GM21717 (cell line): ENCODE data around the gene IDS.
"Not testable (repeated sequence)": the region's sequence is repeated elsewhere in the genome, so short reads cannot be mapped to it uniquely, and the experiment has no call there.

ENCODE experiments used
- ATAC-seq: cut with Tn5 transposase; IDR thresholded peaks from one replicate; pipeline ENCODE4 v1.9.1; 2021; ENCODE audit warnings: mild to moderate bottlenecking, moderate library complexity; ENCODE audit not compliant: unreplicated experiment

Gene IDS, protein sequence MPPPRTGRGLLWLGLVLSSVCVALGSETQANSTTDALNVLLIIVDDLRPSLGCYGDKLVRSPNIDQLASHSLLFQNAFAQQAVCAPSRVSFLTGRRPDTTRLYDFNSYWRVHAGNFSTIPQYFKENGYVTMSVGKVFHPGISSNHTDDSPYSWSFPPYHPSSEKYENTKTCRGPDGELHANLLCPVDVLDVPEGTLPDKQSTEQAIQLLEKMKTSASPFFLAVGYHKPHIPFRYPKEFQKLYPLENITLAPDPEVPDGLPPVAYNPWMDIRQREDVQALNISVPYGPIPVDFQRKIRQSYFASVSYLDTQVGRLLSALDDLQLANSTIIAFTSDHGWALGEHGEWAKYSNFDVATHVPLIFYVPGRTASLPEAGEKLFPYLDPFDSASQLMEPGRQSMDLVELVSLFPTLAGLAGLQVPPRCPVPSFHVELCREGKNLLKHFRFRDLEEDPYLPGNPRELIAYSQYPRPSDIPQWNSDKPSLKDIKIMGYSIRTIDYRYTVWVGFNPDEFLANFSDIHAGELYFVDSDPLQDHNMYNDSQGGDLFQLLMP

DNA sequence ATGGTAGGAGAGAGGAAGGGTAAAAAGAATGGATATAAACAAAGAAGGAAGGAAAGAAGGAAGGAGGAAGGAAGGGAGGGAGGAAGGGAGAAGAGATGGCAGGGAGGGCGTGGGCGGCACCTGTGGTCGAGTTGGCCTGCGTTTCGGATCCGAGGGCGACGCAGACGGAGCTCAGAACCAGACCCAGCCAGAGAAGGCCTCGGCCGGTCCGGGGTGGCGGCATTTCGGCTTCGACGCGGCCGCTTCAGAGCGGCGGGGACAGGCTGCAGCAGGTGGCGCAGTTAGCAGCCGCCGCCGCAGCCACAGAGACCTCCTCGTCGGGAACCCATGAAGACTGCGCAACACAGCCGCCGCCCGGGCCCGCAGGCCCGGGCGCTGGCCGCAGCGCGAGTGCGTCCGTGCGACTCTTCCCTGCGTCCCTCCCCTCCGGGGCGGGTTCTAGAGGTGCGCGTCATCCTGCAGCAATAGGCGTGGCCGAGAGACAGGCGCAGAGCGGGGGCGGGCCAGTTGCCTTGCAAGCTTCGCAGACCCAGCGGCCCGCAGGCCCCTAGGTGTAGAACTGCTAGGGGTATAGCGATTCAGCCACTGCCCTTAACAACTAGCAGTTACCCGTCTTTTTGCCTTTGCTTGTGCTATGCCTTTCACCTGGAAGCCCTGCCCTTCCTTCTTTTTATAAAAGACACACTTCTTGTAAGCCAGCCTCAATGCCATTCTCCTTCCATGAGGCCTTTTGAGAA is at the start of gene IDS:
Gene IDS (minus strand): TSS at position 392 of the 737 bp plus-strand sequence. CDS start 169 bp downstream, at position 223.
- peak; percentile 68 for ATAC-seq

DNA sequence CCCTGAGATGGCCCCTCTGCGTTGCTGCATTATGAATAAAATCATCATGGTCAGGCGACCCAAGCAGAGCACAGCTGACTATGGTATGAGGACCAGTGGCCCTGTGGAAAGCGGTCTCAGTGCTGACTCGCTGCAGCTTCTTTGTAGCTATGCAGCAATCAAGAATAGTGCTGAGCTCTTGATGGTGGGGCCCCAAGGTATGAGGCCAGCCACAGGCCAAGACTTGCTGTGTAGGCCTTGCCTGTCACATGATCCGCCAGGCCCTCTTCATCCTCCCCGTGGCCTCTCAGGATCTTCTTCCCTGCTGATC is 46.8 kb upstream of the IDS start:
- not testable (repeated sequence) for ATAC-seq

DNA sequence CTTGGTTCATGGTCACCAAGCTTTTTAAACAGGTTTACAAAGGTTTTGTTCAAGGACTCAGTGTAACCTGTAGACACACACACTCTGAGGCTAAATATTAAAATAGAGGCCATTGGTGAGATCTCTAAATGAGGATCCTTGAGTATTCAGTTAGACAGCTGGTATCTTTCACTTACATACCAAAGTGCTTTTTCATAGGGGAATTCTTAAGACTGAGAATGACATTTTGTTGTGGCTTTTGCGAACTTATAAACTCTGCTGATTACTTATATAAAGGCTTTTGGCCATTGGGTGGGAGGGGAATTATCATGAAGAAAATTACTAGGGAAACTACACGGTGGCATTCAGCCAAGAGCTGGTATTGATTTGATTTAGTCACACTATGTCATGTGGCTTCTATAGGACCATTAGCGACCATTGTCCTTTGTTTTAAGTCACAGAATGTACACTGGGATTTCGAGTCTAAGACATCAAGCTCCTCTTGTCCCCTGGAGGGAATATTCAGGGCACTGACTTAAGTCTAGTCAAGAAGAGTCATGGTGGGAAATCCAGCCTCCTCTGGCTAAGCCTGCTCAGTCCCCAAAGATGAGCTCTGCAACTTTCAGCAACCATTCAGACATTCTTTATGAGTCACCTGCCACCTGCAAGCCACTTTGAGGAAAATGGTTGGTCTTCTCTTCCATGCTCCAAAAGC is 46.3 kb upstream of the IDS start:
- ATAC-seq: not testable (repeated sequence)

DNA sequence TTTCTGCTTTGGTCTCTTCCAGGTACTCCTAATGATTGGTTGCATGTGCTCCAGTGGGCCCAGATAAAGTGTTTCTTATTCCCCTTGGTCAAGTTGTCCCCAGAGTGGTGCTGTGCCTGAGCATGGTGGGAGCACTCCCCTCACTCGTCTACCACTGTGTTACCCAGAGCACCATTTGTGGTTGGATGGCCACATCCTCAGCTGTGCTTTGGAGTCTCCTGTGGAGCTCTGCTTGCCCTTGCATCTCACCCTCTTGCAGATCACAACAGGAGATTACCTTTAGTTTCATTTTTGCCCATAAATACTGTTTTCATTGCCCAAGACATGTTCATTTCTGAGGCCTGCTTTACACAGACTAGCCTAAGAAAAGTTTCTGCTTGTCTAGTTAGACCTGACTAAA is 45.3 kb upstream of the IDS start:
- ATAC-seq: not testable (repeated sequence)

DNA sequence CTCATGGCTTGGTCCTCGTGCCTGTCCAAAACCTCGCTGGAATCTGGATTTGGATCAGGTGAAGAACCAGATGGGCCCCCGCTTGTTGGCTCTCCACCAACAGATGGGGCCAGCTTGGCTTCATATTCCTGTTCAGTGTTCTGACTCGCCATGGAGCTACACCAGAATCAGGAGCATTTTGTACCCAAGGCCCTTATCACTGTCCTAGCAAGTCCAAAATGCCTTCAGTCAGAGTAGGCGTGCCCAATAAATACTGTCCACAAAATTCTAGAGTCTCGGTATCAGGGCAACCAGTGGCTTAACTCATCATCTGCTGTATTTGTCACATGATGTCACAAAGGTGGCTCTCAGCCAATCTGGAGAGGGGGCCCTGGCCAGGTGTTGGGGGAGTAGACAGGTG is 44.6 kb upstream of the IDS start, which contains the start of gene HSFX3:
Gene HSFX3 (minus strand): TSS at position 224 of the 400 bp plus-strand sequence. CDS start 72 bp downstream, at position 152.
- ATAC-seq: not testable (repeated sequence)

DNA sequence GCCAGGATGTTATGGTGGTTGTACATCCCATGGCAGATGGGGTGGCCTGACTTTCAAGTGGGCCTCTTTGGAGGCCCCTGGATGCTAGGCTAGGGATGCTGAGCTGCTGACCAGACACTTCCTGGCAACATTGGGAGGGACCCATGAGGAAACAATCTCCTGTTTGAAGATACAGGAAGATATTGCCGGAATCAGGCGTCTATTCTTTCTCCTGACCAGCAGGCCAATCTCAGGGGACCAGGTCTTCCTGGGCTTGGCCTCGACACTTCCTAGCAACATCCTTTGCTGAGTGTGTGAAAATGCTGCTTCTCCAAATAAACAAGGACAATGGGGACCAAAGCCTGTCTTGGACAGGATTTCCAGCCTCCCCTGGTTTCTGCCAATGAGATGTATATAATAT is 42.7 kb upstream of the IDS start:
- ATAC-seq: not testable (repeated sequence)

DNA sequence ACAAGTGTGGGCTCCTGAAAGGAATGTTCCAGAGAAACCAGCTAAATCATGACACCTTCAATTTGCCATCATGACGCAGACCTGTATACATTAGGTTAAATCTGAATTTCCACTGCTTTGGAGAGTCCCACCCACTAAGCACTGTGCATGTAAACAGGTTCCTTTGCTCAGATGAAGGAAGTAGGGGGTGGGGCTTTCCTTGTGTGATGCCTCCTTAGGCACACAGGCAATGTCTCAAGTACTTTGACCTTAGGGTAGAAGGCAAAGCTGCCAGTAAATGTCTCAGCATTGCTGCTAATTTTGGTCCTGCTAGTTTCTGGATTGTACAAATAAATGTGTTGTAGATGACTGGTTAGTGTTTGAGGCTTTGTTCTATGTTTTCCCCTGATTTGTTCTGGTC is 41.9 kb upstream of the IDS start:
- ATAC-seq: not testable (repeated sequence)

DNA sequence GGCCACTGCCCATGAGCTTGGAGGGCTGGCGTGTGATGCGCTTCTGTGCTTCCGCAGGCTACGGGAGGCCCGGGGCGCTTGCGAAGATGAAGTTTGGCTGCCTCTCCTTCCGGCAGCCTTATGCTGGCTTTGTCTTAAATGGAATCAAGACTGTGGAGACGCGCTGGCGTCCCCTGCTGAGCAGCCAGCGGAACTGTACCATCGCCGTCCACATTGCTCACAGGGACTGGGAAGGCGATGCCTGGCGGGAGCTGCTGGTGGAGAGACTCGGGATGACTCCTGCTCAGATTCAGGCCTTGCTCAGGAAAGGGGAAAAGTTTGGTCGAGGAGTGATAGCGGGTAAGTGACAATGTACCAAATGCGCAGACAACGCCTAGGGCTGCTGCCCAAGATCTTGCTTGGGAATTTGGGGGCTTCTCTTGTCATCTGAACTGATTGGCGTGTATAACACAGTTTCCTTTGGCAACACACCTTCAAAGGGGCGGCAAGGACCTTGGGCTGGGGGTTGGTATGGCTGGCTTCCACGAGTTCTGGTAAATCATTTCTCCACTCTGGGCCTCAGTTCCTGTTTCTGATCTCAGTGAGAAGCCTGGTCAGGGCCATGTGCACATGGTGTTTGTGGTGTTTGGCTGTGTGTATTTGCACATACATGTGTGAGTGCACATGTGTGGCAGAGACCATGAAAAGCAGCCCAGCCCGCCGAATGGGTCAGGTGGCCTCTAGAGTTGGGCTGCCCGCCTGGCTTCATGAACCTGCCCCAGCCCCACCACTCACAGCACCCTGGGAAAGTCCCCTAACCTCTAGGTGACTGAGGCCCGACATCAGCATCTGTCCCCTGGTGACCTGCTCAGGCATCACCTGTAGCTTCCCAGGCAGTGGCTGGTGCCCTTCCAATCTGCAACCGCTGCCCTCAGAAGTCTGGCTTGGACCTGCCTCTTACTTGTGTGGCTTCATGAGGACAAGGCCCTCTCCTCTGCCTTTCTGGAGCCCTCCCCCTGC is 40.7 kb upstream of the IDS start:
- not testable (repeated sequence) for ATAC-seq

DNA sequence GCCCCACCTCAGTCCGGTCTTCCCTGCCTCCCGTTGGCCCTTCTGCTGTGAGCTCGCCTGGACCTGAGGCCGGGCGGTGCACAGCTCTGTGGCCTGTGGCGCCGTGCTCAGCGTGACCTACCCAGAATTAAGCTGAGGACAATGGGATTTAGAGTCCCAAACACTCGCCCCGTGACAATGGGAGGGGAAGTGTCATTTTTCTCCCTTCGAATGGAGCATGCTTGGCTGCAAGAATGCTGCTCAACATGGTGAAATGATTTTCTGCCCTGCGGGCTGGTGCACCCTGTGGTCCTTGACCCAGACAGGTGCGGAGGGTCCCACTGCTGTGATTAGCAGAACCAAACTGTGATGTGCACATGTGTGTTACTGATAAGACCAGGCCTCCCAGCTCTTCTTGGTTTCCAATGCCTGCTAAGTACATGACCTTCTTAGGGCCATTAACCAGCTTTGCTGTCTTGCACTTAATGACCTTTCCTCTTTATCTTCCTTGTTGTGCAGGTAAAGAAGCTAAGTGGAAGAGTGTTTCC is 36.5 kb upstream of the IDS start:
- ATAC-seq: no peak

DNA sequence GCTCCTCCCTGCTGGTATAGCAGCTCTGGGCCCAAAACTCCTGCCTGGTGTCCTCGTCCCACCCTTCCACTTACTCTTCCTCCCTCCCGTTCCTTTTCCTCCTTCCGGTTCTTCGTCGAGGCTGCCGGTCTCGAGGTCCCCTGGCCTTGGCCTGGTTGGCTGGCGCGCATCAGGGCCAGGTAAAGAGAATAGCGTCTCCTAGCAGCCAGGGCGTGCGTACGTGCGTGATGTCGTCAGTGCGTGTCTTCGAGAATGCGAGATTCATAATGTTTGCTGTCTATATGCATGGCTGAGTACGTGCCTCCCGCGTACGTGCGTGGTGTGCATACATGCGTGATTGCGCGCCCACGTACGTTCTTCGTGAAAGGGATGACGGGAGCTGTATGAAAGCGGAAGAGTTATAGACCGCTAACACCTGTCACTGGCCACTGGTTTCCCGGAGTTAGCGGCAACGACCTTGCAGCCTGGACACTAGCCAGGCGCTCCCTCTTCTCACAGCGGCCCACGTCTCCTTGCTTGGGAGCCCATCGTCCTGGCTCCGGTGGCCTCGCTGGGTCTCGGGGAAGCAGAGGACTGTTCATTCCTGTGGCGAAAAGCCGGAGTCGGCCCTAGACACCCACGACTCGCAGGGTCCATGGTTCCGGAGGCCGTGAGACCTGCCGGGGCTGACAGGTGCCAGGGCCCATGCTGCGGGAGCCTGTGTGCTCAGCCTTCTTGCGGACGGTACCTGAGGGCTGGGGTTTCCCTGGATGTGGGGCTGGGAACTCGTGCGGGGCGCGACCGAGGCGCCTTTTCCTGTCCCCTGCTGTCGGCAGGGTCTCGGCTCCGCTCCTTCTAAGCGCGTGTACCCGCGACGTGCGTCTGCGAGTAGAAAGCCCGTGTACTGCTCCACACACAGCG is 35.8 kb upstream of the IDS start, which contains the start of gene EOLA1:
Gene EOLA1 (plus strand): TSS at position 392 of the 900 bp plus-strand sequence. CDS start 4,619 bp downstream, outside the sequence.
- peak; percentile 79 for ATAC-seq

DNA sequence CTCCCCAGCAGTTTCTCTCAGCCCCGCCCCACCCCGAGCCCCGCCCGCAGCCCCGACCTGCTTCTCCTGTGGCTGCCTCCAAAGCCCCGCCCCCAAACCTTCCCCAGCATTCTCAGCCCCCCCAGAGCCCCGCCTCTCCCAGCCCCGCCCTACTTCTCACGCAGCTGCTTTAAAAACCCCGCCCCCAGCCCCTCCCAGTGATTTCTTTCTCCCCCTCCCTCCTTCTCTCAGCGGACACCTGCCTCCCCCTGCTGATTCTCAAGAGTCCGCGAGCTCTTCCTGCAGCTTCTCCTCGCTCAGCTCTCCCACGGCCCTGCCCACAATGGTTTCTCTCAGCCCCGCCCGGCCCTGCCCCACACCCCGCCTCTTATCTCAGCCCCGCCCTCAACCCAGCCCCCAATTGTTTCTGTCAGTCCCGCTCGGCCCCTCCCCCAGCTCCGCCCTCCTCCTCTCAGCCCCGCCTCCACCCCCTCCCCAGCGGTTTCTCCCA is 35.1 kb upstream of the IDS start:
- peak; percentile 10 for ATAC-seq

DNA sequence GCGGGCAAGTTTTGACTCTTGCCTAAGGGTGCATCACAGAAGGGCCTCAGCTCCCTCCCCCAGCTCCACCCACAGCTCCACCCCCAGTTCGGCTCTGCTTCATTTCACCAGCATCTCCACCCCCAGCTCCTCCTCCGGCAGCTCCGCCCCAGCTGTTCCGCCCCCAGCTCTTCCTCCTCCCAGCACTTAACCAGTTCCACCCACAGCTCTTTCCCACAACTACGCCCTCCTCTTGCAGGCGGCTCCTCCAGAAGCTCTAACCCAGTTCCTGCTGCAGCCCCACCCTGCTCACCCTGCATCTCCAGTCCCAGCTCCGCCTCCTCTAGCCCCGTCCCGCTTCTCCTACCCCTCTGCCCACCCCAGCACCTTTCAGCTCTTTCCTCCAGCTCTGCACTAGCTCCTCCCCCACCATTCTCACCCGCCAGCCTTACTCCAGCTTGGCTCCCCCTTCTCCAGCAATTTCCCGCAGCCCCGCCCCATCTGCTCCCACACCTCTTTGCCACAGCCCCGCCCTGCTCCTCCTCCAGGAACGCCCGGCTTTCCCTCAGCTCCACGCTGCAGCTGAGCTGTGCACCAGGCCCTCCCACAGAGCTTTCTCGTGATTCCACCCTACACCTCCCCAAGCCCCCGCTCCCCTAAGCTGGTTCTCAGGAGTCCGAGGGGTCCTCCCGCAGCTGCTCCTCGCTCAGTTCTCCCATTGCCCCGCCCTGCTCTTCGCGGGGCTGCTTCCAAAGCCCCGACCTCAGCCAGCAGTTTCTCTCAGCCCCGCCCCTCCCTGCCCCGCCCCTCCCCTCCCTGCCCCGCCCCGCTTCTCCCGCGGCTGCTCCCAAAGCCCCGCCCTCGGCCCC is 34.4 kb upstream of the IDS start:
- ATAC-seq: peak; percentile 47

DNA sequence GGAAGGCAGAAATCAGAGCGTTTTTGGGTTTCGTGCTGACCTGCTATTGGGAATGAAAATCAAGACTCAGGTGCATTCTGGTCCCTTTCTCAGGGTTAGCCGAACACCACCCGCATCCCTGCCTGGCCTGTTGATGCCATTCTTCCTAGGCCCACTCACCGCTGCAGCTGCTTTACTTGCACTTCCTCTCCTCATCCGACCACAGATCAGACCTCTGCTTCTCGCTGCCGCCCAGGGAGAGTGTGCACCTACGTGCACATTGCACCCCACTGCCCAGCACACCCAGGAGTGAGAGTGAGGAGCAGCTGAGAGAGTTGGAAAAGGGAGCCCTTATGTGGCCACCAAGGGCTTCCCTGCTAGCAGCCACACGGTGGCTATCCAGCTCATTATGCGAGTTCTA is 32.4 kb upstream of the IDS start:
- not testable (repeated sequence) for ATAC-seq

DNA sequence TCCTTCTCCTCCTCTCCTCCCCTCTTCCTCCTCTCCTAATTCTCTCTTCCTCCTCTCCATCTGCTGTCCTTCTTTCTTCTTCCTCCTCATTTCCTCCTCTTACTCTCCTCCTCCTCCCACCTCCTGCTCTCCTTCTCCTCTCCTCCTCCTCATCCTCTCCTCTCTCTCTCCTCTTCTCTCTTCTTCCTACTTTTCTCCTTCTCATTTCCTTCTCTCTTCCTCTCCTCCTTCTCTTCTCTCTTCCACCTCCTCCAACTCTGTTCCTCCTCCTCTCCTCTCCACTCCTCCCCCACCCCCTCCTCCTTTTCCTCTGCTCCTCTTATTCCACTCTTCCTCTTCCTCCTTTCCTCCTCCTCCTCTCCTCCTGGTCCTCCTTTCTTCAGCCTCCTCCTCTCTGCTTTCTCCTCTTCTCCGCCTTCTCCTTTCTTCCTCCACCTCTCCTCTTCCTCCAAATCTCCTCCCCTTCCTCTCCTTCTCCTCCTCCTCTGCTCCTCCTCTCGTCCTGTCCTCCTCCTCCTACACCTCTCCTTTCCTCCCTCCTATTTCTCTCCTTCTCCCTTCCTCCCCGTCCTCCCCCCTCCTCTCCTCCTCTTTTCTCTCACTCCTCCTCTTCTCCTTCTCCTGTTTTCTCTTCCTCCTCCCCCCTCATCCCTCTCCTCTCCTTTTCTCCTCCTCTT is 30.0 kb upstream of the IDS start:
- not testable (repeated sequence) for ATAC-seq

DNA sequence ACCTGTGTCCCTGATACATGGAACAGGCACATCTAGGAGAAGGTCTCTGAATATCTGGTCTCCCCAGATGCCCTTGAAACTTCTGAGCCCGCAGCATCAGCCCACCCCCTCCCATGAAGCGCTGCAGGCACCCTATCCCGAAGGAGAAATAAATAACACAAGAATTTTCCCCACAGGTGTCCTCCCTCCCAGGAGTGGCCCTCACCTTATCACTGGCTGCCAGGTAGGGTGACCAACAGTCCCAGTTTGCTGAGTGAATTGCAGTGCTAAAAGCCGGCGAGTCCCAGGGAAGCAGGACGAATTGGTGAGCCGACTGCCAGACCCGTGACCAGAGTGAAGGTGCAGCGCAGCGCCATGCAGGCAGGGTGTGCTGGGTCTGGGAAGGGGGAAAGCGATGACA is 28.9 kb upstream of the IDS start:
- ATAC-seq: not testable (repeated sequence)

DNA sequence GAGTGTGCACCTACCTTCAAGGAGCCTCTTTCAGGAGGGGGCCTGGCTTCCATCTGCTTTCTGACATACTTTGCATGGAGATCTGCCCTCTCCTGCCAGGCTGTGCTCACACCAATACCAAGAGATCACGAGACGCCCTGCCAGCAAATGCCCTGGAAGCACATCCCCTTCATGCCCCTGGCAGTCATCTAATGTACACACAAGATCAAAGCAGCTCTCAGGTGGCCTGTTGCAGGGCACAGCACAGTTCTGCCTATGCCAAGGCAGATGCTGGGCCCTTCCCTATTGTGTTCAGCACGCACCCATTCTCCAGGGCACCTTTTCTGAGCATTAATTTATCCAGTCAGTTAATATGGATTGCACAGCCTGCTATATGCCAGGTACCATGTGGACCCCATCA is 27.8 kb upstream of the IDS start:
- not testable (repeated sequence) for ATAC-seq

DNA sequence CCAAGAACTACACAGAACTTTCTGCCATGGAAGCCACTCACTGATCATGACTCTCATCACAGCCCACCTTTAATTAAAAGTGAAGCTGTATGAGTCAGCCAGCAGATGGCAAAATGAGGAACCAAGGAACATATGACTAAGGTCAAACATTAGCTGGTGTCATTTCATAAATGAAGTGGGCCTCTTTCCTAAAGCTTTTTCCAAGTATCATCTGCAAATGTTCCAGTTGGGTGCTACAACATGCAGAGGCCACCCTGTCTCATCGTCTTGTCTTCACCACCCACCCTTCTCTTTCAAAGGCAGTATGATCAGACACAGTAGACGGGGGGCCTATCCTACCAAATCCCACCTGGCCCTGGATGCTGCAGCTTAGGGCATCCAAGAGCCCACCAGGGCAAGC is 26.5 kb upstream of the IDS start:
- peak; percentile 58 for ATAC-seq
